Common myeloid progenitor, CD34-positive (primary cell): Measurements from ENCODE around the gene UBXN2A.
A peak's percentile ranks its signal among the peaks of the same experiment; 100 is the strongest.
"Not testable (repeated sequence)": the region's sequence is repeated elsewhere in the genome, so short reads cannot be mapped to it uniquely, and the experiment has no call there.

ENCODE experiments used
- CTCF ChIA-PET: fragments of 350-600 bp; sonication (Branson Sonifier 250); formaldehyde crosslinking; loops from one replicate; lab custom pipeline; 2021; ENCODE audit warnings: antibody characterized with exemption; lab: Charles Lee
- POLR2A ChIA-PET: fragments of 350-600 bp; sonication (Branson Sonifier 250); formaldehyde crosslinking; loops from one replicate; lab custom pipeline; 2021; ENCODE audit warnings: antibody characterized with exemption; lab: Charles Lee
- DNase-seq, 3 donors: peaks; one replicate each; pipeline versions ENCODE4 v3.0.0 to v3.0.0-alpha.2; 2013
- H3K27ac ChIP-seq, 2 experiments: 1 replicate in 1 of 2; 2 replicates in 1 of 2; pipeline ENCODE4 v1.7.0; 2013; ENCODE audit warnings: inconsistent platforms in 2 of 2, low read length in 2 of 2, mild to moderate bottlenecking in 2 of 2, low read depth in 1 of 2, moderate library complexity in 1 of 2; ENCODE audit not compliant: severe bottlenecking in 2 of 2, insufficient read depth in 1 of 2, poor library complexity in 1 of 2
- H3K27me3 ChIP-seq, 5 experiments: replicated peaks in 2 of 5; 1 replicate in 3 of 5; 2 replicates in 2 of 5; pipeline versions ENCODE4 v1.6.1 to v1.7.0; 2013; ENCODE audit warnings: low read length in 4 of 5, mild to moderate bottlenecking in 2 of 5, moderate library complexity in 2 of 5, inconsistent platforms in 1 of 5; ENCODE audit not compliant: insufficient read depth in 5 of 5, control insufficient read depth in 4 of 5
- H3K36me3 ChIP-seq, 4 experiments: 1 replicate in 2 of 4; 2 replicates in 2 of 4; pipeline versions ENCODE4 v1.6.1 to v1.7.0; 2013; ENCODE audit warnings: low read length in 3 of 4, control low read depth in 1 of 4, mild to moderate bottlenecking in 1 of 4; ENCODE audit not compliant: control insufficient read depth in 4 of 4, insufficient read depth in 4 of 4
- H3K4me1 ChIP-seq, 4 experiments: 1 replicate in 3 of 4; 2 replicates in 1 of 4; pipeline versions ENCODE4 v1.6.1 to v1.7.1; 2013; ENCODE audit warnings: low read length in 3 of 4, mild to moderate bottlenecking in 3 of 4, control low read depth in 1 of 4, inconsistent platforms in 1 of 4, moderate library complexity in 1 of 4; ENCODE audit not compliant: control insufficient read depth in 4 of 4, insufficient read depth in 4 of 4; ENCODE audit errors: control extremely low read depth in 1 of 4
- H3K4me3 ChIP-seq, 7 experiments: 1 replicate in 4 of 7; 2 replicates in 3 of 7; pipeline versions ENCODE4 v1.5.1 to v1.7.0; 2013; ENCODE audit warnings: mild to moderate bottlenecking in 7 of 7, low read length in 6 of 7, moderate library complexity in 6 of 7, inconsistent platforms in 2 of 7, low read depth in 2 of 7, control low read depth in 1 of 7; ENCODE audit not compliant: insufficient read depth in 4 of 7, control insufficient read depth in 1 of 7; ENCODE audit errors: extremely low read depth in 1 of 7
- H3K9me3 ChIP-seq, 5 experiments: 1 replicate in 4 of 5; 2 replicates in 1 of 5; pipeline versions ENCODE4 v1.6.1 to v1.7.1; 2013; ENCODE audit warnings: low read length in 4 of 5, mild to moderate bottlenecking in 2 of 5, inconsistent platforms in 1 of 5, low read depth in 1 of 5, moderate library complexity in 1 of 5; ENCODE audit not compliant: control insufficient read depth in 4 of 5, insufficient read depth in 2 of 5; ENCODE audit errors: control extremely low read depth in 1 of 5
- WGBS: methylation state at CpG from one replicate; pipeline ENCODE4 v1.1.5; 2013; ENCODE audit not compliant: insufficient coverage; 5-methylcytosine and 5-hydroxymethylcytosine counted together

Gene UBXN2A

GRCh38 chr2:23940718-23941620 lies 706 bp downstream of the UBXN2A start:
- 1% methylated on average over 43 of the region's 46 CpGs for WGBS
- H3K4me3 ChIP-seq: peak overlapping the region; percentile 81 to 98 (median 90)
- peak overlapping the region; percentile 54 to 80 for H3K27ac ChIP-seq
- peaks cover 0 to 4% (median 0%) of the 10 kb centered on the region in 4 experiments for H3K36me3 ChIP-seq
- peak; percentile 41 to 72 (median 63) for DNase-seq
- CTCF ChIA-PET: interaction anchor here (0.8 to 5.2 kb wide), 7 partner anchors 10 to 143 kb away, joined by 3 to 48 read pairs (median 5); partner anchors contain the start of gene ATAD2B
- H3K27me3 ChIP-seq: no peaks in the 10 kb centered on the region
- POLR2A ChIA-PET: interaction anchor here (2.9 kb wide), 1 partner anchor 14 kb away, joined by 37 read pairs; the partner anchor contains the start of gene ATAD2B
- no peaks in the 10 kb centered on the region for H3K9me3 ChIP-seq
- H3K4me1 ChIP-seq: peaks cover 8 to 28% (median 15%) of the 10 kb centered on the region in 4 experiments

GRCh38 chr2:23941644-23942043 lies 1.4 kb downstream of the UBXN2A start:
- Histone ChIP-seq H3K9me3 (no peaks in the 10 kb centered on the region), H3K27me3 (no peaks in the 10 kb centered on the region), H3K27ac (peak overlapping the region in 1 of 2 experiments; percentile 80), H3K4me1 (peaks cover 8 to 28% (median 15%) of the 10 kb centered on the region in 4 experiments), H3K4me3 (peak overlapping the region in 5 of 7 experiments; percentile 81 to 98 (median 93)), H3K36me3 (peaks cover 0 to 4% (median 0%) of the 10 kb centered on the region in 4 experiments)
- DNase-seq: no peak
- ChIA-PET POLR2A (interaction anchor here (2.9 kb wide), 1 partner anchor 15 kb away, joined by 37 read pairs; the partner anchor contains the start of gene ATAD2B), CTCF (interaction anchor here (0.8 to 2.2 kb wide), 5 partner anchors 9 to 142 kb away, joined by 3 to 9 read pairs (median 5); partner anchors contain the start of gene ATAD2B)
- 92% methylated on average over 3 of the region's 8 CpGs for WGBS

GRCh38 chr2:23943666-23944065 lies 3.4 kb downstream of the UBXN2A start:
- Histone ChIP-seq H3K36me3 (peaks cover 0 to 4% (median 0%) of the 10 kb centered on the region in 4 experiments), H3K4me3 (no peak overlapping the region), H3K27me3 (no peaks in the 10 kb centered on the region), H3K27ac (no peak overlapping the region), H3K4me1 (peaks cover 8 to 28% (median 15%) of the 10 kb centered on the region in 4 experiments), H3K9me3 (no peaks in the 10 kb centered on the region)
- ChIA-PET CTCF (interaction anchor here (2.2 kb wide), 1 partner anchor 17 kb away, joined by 9 read pairs; the partner anchor contains the start of gene ATAD2B), POLR2A (no interaction called here)
- 96% methylated on average over 11 of the region's 11 CpGs for WGBS
- no peak for DNase-seq

- Histone ChIP-seq H3K36me3 (peaks cover 0 to 4% (median 0%) of the 10 kb centered on the region in 4 experiments), H3K9me3 (no peaks in the 10 kb centered on the region), H3K27me3 (no peaks in the 10 kb centered on the region), H3K4me3 (no peak overlapping the region), H3K4me1 (peaks cover 7 to 20% (median 9%) of the 10 kb centered on the region in 4 experiments), H3K27ac (no peak overlapping the region)
- CTCF ChIA-PET: no interaction called here
- DNase-seq: no peak
- POLR2A ChIA-PET: no interaction called here
- no CpG with 5 or more reads among the region's 1 CpG for WGBS
These were observed 4.3 kb downstream of the UBXN2A start for GRCh38 chr2:23944527-23944926.

DNA sequence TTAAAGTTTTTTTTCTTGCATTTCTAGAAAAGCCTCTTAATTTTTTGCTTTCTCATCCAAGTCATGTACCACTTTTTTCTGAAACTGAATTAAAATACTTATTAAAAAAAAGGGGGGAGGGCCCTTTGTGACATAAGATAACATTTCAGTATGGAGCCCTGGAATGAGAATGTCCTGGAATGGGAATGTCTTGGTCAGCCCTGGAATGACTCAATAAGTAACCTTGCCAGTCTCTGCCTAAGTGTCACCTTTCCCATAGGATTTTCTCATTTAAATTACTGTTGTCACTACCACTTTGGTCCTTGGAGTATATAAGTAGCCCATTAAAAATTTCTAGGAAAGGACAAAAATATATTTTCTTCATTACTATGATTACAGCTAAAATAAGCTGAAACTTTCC lies 4.7 kb downstream of the UBXN2A start:
- CTCF ChIA-PET: no interaction called here
- DNase-seq: no peak
- no peaks in the 10 kb centered on the region for H3K27me3 ChIP-seq
- peaks cover 0 to 4% (median 0%) of the 10 kb centered on the region in 4 experiments for H3K36me3 ChIP-seq
- H3K9me3 ChIP-seq: no peaks in the 10 kb centered on the region
- H3K4me3 ChIP-seq: no peak overlapping the region
- no peak overlapping the region for H3K27ac ChIP-seq
- POLR2A ChIA-PET: no interaction called here
- peaks cover 5 to 16% (median 9%) of the 10 kb centered on the region in 4 experiments for H3K4me1 ChIP-seq

- Histone ChIP-seq H3K4me3 (no peak overlapping the region), H3K9me3 (no peaks in the 10 kb centered on the region), H3K27me3 (no peaks in the 10 kb centered on the region), H3K4me1 (no peaks in the 10 kb centered on the region), H3K36me3 (peaks cover 0 to 4% (median 0%) of the 10 kb centered on the region in 4 experiments), H3K27ac (no peak overlapping the region)
- ChIA-PET POLR2A (no interaction called here), CTCF (no interaction called here)
- no peak for DNase-seq
- WGBS: 80% methylated on average over 1 of the region's 2 CpGs
These were observed 7.1 kb downstream of the UBXN2A start for GRCh38 chr2:23947350-23947749.

DNA sequence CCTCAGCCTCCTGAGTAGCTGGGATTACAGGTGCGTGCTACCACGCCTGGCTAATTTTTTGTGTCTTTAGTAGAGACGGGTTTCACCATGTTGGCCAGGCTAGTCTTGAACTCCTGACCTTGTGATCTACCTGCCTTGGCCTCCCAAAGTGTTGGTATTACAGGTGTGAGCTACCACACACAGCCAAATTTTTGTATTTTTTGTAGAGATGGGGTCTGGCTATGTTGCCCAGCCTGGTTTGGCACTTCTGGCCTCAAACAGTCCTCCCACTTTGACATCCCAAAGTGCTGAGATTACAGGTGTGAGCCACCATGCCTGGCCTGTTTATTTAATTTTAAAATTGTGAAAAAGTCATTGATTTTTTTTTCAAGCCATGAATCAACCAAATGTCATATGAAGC lies 12.3 kb downstream of the UBXN2A start:
- POLR2A ChIA-PET: not testable (repeated sequence)
- CTCF ChIA-PET: interaction anchor here (1.9 kb wide), 1 partner anchor 26 kb away, joined by 8 read pairs; the partner anchor contains the start of gene ATAD2B
- WGBS: 100% methylated on average over 3 of the region's 3 CpGs

More for the DNA sequence above, 12.3 kb downstream of the UBXN2A start:
- not testable (repeated sequence) for H3K36me3 ChIP-seq, H3K4me3 ChIP-seq, H3K27ac ChIP-seq, H3K9me3 ChIP-seq, DNase-seq, H3K4me1 ChIP-seq, H3K27me3 ChIP-seq
